ENCODE data around the gene SH2D2A.

- TF ChIP-seq POLR2A (IDR thresholded peaks at IDR 0.05; ENCODE audit: low read depth, low read length) (no peak), POLR2AphosphoS5 (IDR thresholded peaks at IDR 0.05; ENCODE audit: low read depth, low read length) (no peak), TAF1 (IDR thresholded peaks at IDR 0.05; ENCODE audit: low read depth, low read length) (no peak), PAX5 (IDR thresholded peaks at IDR 0.05; ENCODE audit: insufficient read depth, low read length, severe bottlenecking) (no peak), SPI1 (IDR thresholded peaks at IDR 0.05; ENCODE audit: low read depth, low read length) (no peak), POU2F2 (IDR thresholded peaks at IDR 0.05; ENCODE audit: low read depth, low read length) (no peak)
Measured at GRCh38 chr1:156815961-156816422, 656 bp downstream of the SH2D2A start.
